NCI-H2227 treated with DMSO at 0.1 percent for 48 hours (cell line): Measurements from ENCODE around the gene SUZ12.
A peak's percentile ranks its signal among the peaks of the same experiment; 100 is the strongest.
"Not testable (repeated sequence)": the region's sequence is repeated elsewhere in the genome, so short reads cannot be mapped to it uniquely, and the experiment has no call there.

Experiments
- DNase-seq: peaks from one replicate; lab custom pipeline; 2025; lab: John Stamatoyannopoulos, UW

Gene SUZ12

DNA sequence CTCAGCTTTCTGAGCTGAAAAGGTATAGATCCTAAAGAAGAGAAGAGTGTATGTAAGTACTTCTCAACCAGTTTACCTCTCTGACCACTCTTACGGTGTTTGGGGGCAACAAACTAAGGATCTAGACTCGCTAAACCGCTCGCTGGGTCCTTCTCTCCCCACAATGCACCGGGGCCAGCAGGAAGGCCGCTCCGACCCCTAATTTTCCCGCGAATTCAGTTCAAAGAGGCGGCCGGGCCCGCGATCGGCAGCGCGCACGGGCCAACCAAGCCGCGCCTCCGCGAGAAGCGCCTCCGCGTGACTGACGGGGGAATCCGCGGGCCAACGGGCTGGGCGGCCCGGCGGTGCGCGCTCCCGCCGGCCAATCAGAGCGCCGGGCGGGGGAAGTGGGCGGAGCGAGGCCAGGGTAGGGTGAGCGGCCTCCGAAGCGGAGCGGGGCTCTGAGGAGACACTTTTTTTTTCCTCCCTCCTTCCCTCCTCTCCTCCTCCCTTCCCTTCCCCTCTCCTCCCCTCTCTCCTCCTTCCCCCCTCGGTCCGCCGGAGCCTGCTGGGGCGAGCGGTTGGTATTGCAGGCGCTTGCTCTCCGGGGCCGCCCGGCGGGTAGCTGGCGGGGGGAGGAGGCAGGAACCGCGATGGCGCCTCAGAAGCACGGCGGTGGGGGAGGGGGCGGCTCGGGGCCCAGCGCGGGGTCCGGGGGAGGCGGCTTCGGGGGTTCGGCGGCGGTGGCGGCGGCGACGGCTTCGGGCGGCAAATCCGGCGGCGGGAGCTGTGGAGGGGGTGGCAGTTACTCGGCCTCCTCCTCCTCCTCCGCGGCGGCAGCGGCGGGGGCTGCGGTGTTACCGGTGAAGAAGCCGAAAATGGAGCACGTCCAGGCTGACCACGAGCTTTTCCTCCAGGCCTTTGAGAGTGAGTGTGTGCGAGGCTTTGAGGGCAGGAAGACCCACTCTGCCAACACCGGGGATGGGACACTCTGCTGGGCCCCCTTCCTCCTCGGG, at the start of gene SUZ12:
Gene SUZ12, plus strand, starts transcription at position 393 of the 995 bp plus-strand sequence. Its CDS starts 240 bp downstream, at position 633.
- peak; percentile 68 for DNase-seq

DNA sequence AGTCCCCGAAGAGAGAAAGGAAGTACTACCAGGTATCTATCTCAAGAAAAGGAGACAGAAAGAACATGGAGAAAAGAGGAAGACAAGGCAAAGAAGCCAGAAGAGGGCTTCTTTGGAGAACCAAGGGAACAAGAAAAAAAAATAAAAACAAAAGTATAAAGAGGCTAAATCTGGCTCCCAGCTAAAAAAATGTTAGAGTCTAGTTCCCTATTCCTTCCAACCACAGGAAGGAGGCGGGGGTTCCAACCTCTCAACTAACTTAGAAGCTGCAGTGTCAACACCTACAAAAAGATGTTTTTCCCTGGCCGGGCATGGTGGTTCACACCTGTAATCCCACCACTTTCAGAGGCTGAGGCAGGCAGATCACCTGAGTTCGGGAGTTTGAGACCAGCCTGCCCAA, 48.7 kb upstream of the SUZ12 start:
- no peak for DNase-seq

DNA sequence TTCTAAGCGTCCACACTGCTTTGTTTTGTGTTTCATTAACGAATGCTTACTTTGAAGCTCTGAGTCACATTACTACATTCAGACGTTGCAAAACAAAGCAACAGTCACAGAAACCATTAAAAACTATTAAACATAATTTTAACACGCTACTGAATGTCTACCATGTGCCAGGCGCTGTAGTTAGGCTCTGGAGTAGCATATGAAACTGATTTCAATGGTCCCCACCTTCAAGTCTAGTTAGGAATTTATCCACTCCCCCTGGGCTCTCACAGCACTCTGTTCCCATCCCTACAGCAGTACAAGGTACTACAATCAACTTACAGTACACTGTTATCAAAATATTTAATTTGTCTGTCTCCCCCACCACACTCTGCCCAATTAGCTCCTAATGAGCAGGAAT, 35.9 kb upstream of the SUZ12 start:
- no peak for DNase-seq

DNA sequence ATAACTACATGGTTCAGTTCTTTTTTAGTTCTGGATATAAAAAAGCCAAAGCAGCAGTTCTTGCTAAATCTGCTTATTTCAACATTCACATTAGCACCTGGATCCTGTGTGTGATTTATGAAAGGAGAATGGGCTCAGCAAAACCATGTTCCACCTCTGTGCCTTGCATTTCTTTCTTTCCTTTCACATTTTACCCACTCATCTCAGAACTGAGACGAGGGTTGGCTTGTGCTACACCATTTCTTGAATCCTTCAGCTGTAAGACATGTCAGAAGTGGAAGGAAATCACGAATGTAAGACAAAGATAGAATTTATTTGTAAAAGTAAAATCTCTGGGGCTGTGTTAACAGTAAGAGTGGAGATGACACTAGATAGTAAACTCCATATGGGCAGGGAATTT, 34.1 kb upstream of the SUZ12 start:
- DNase-seq: no peak

DNA sequence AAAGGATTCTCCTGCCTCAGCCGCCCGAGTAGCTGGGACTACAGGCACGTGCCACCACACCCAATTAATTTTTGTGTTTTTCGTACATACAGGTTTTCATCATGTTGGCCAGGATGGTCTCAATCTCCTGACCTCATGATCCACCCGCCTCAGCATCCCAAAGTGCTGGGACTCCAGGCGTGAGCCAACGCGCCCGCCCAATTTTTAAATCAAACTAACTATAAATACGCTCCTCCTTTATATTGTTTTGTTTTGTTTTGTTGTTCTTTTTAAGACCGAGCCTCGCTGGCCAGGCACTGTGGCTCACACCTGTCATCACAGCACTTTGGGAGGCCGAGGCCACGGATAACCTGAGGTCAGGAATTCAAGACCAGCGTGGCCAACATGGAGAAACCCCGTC, 33.4 kb upstream of the SUZ12 start:
- no peak for DNase-seq

DNA sequence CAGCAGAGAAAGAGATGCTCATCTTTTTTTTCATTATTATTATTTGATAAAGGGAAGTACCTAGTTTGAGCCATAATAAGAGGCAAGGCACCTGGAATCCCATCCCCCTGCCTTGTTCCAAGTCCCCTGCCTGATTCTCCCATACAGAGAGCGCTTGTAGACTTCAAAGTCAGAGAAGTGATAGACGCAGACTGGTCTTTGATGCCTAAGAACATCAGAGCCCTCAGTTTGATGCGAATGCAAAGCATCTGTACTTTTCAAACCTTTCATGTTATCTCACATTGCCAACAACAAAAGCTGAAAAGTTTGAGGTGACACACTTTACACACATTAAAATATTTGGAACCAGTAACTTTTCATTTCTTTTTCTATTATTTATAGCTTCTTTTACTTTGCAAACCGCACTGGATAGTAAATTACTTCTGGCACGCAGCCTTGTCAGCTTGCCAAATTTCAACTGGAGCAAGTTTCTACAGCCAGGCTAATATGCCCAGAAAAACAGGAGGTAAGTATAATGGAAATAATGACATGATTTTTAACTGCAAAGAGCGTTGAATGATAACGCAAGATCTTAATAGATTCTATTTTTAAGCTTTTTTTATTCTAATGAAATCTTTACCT, 29.4 kb upstream of the SUZ12 start:
- no peak for DNase-seq

DNA sequence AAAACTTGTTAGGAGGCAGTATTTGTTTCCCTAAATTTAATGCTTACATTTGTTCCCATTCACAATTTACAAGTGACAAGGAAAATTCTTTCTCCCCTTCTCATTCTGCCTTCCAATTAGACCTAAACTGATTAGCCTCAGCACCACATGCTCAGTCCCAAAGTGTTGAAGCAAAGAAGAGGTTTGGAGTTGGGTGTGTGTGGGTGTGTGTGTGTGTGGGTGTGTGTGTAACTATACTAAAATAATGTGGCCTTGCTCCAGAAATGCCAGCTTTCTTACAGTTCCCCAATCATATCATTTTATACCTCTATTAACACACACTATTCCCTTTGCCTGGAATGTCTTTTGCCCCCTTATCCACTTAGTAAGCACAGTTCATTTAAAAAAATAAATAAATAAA, 28.4 kb upstream of the SUZ12 start:
- no peak for DNase-seq

DNA sequence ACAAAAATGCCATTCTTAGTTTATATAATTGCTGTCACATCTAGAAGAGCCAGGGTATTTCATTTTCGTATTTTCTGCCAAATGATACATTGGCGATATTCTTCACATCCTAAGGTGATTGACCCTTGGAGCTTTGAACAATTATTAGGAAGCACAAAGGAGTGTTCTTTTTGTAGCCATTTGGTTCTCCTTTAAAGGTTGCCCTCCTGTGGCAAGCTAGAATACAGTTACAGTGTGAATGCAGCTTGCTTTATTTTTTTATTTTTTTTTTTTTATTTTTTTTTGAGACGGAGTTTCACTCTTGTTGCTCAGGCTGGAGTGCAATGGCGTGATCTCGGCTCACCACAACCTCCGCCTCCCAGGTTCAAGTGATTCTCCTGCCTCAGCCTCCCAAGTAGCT, 24.1 kb upstream of the SUZ12 start:
- peak; percentile 53 for DNase-seq

DNA sequence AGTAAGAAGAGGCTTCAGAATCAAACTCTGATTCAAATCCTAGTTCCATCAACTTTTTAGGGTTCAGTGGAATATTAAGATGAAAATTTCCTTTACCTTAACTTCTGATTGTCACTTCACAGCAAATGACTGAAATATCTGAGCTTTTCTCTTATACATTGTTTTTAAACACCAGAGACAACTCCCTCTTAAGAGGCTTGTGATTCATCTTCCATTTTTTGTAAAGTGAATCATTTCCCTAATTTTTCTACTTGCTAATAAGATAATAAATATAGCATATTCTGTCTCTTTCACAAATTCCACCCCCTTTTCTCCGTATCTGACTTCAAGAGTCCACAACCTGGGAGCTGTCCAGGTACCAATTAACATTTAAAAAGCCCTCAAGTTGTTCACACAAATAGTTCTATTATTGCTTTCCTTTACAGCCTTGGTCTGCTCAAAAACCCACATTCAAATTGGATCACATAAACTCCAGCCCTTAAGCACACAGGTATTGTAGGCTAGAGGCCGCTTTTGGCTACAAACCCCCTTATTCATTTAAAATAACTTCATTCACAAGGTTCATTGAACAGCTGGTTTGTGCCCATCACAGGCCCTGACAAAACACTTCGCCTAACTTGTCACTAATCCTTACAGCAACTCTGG, 21.2 kb upstream of the SUZ12 start:
- no peak for DNase-seq

DNA sequence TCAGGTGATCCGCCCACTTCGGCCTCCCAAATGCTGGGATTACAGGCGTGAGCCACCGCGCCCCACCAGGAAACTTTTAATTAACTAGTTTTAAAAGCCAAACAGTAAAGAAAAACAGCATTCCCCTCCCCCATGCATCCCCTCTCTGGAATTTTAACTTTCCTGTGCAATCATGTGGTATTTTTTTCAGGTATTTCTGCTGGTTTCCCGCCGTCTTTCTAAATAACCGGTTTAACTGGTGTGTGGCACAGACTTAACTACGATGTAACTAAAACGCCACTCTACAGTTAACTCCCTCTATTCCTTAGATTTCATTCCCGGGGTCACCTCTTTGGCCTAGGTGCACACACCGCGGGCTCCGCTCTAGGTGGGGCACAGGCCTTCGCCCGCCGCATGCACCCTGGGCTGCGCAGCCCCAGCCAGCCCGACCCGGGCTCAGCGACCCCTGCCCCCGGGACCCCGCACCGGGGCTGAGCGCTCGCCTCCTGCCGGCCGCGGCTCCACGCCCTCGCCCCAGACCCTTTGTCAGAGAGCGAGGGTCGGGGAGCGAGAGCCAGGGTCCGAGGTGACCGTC, 20.2 kb upstream of the SUZ12 start:
- no peak for DNase-seq

DNA sequence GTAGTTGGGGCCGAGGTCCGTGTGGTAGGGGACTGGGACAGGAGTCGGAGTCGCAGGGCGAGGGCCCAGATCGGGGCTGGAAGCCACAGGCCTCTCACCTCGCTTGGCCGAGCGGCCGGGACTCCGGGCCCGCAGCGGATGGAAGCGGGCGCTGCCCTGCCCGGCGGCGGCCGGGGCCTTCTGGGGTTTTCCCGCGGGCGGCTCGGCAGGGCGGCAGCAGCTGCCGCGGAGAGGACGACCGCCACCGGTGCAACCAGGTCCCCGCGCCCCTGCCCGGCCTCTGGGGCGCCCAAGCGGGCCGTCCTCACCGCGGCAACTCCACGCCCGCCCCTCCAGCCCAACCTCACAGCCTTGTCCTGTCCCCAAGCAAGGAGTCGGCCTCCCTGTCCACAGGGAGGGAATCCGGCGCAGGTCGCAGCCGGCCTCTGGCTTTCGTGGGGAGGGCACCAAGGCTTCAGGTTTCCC, 19.7 kb upstream of the SUZ12 start:
- no peak for DNase-seq

DNA sequence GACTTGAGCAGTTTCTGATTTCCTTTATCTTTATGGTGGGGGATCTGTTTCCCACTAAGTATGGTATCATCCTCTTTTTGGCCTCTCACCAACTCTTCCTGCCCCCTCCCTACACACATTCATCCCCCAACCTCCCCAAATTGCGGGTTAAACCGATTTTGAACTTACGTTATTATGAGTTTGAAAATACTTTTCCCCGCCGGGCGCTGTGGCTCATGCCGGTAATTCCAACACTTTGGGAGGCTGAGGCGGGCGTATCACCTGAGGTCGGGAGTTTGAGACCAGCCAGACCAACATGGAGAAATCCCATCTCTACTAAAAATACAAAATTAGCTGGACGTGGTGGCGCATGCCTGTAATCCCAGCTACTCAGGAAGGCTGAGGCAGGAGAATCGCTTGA, 19.1 kb upstream of the SUZ12 start:
- not testable (repeated sequence) for DNase-seq

DNA sequence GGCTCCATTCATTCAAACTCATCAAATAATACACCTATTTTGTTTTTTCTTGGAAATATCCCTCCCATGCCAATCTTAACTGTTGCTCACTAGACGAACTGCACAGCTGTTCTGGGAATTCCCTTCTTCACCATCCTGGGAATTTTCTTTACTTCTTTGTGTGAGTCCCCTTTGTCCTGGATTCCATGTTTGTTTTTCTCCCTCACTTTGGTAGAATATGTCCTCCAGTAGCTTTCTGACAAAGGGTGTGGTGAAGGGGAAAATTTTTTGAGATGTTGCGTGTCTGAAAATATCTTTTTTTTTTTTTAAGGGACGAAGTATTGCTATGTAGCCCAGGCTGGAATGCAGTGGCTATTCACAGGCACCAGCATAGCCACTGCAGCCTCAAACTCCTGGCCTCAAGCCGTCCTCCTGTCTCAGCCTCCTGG, 18.1 kb upstream of the SUZ12 start:
- DNase-seq: no peak

DNA sequence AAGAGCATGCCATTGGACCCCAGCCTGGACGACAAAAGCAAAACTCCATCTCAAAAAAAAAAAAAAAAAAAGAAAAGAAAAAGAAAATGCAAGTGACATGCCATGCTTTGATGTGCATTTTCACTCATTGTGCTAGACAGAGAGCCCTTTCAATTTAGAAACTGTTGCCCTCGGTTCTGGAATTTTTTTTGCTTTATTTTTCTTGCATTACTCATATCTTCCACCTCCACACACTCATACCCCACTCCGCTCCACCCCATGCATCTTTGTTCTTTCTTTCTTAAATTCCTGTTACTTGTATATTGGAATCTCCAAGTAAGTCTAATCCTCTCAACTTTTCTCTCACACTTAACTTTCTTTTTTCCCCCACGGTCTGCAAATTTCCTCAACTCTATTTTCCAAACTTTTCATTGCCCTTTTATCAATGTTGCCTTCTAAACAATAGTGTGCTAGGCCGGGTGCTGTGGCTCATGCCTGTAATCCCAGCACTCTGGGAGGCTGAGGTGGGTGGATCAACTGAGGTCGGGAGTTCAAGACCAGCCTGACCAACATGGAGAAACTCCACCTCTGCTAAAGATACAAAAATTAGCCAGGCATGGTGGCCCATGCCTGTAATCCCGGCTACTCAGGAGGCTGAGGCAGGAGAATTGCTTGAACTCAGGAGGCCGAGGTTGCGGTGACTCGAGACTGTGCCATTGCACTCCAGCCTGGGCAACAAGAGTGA, 16.8 kb upstream of the SUZ12 start:
- DNase-seq: no peak

DNA sequence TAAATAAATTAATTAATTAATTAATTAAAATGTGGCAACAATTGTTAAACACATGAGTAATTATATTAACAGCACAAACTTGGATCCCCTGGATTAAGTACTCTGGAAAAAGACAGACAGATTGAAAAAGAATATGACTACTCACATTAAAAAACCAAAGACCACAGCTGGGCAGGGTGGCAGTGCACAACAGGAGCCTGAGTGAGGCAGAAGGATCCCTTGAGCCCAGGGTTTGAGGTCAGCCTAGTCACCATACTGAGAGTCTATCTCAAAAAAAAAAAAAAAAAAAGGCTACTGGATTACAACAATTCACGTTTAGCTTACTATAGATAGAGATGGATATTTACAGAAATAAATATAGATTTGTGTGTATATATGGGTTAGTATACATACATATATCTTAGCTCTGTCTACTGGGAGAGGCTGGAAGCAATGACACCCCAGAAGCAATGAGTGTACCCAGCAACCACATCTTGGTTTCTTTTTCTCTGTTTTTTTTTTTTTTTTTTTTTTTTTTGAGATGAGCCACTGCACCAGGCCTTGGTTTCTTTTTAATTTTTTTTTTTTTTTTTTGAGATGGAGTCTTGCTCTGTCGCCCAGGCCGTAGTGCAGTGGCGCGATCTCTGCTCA, 10.6 kb upstream of the SUZ12 start:
- DNase-seq: no peak

DNA sequence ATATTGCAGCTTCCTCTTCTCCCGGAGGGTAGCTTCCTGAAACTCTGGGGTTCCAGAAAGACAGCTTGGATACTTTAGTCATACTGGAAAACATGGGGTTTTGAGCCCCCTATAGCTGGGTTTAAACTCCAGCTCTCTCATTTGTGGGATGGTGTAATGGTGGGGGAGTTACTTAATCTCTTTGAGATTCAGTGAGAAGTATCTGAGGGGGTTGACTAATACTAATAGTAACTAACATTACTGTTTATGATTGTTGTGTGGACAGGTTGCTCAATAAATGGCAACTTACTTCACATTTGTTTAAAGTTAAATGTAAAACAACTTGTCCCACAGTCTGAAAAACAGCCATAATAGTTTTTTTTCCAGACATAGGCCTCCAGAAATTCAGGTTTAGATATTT, 5.1 kb upstream of the SUZ12 start:
- no peak for DNase-seq

DNA sequence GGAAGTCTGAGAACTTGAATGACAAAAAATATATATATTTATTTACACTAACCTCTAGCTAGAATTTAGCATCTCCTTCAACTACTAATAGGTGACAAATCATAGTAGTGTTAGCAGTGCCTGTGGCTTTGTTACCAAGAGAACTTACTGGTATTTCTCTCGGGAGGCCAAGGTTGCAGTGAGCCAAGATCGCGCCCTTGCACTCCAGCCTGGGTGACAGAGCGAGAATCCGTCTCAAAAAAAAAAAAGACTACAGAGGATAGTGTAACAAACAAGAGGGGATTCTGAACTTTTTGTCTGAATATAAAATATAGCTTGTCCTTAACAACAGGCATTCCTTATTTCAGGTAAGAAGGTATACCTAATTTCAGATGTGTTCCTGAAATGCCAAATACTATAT, 1.3 kb upstream of the SUZ12 start:
- no peak for DNase-seq

DNA sequence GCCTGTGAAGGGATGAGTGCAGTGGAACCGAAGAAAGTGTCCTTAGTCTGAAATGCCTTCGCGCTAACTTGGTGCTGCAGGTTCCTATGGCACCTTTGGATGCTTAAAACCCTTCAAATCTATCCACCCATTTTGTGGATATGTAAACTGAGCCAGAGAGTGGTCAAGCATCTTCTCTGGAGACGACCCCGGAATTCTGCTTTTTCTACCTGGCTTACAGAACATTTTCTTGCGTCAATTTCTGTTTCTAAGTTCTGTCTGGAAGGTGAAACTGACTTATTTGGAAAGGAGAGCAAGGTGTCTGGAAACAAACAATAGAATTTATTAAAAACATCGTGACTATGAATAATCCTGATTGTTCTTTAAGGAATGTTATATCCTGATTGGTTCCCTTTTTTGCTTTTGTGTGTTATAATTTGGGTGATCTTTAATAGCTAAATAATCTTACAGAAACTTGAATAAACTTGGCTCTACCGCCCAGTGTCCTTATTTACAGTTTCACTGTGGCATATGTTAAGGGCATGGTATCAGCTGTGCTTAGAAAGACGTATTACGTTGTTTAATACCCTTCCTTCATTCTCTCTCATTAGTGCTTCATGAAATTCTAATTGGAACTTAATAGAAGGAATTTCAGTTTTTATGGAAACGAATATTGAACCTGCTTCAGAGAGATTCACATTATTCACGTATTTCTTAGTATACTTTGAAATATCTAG, 1.3 kb downstream of the SUZ12 start:
- not testable (repeated sequence) for DNase-seq

DNA sequence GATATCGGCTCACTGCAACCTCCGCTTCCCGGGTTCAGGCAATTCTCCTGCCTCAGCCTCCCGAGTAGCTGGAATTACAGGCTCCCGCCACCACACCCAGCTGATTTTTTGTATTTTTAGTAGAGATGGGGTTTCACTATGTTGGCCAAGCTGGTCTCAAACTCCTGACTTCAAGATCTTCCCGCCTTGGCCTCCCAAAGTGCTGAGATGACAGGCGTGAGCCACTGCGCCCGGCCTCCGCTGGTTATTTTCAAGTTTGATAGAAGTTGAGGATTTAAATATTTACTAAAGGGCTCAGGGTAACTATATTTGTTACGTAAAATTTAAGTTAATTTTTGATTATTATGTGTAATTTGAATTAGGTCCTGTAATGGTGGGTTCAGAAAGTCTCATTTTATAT, 5.1 kb downstream of the SUZ12 start:
- DNase-seq: not testable (repeated sequence)

DNA sequence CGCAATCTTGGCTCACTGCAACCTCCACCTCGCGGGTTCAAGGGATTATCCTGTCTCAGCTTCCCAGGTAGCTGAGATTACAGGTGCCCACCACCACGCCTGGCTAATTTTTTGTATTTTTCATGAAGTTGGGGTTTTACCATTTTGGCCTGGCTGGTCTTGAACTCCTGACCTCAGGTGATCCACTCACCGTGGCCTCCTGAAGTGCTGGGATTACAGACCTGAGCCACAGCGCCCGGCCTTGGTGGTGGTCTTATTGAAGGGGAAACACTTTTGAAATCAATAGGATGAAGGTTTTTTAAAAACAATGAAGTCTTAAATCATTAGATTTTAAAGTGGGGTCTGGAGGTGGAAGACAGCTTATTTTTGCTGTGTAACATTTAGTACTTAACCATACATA, 5.6 kb downstream of the SUZ12 start:
- not testable (repeated sequence) for DNase-seq
